OCI-LY1 (cell line): ENCODE measurements around the gene GPR6.

Source experiments
- H2AFZ ChIP-seq: fragments of 200-600 bp; sonication (generic), shearing (Covaris generic); 2 replicates; pipeline ENCODE4 v1.6.0; 2014; ENCODE audit warnings: antibody characterized with exemption, mild to moderate bottlenecking, low read length
- H3F3A ChIP-seq: fragments of 200-600 bp; sonication (generic), shearing (Covaris generic); 2 replicates; pipeline ENCODE4 v1.6.0; 2014; ENCODE audit warnings: mild to moderate bottlenecking, antibody characterized with exemption, low read length, moderate library complexity; ENCODE audit not compliant: insufficient read depth
- H3K27ac ChIP-seq: fragments of 200-600 bp; sonication (generic); 2 replicates; pipeline ENCODE4 v1.5.1; 2014; ENCODE audit warnings: low read length, mixed run types, mild to moderate bottlenecking, low read depth; ENCODE audit not compliant: poor library complexity, severe bottlenecking
- H3K27me3 ChIP-seq: fragments of 200-600 bp; sonication (generic); 2 replicates; pipeline ENCODE4 v1.6.0; 2014; ENCODE audit warnings: antibody characterized with exemption, mild to moderate bottlenecking, low read length, moderate library complexity; ENCODE audit not compliant: insufficient read depth
- H3K36me3 ChIP-seq: fragments of 200-600 bp; sonication (generic); 2 replicates; pipeline ENCODE4 v1.6.1; 2014; ENCODE audit warnings: mild to moderate bottlenecking, antibody characterized with exemption, low read length, moderate library complexity, mixed read lengths; ENCODE audit not compliant: insufficient read depth
- H3K4me1 ChIP-seq: fragments of 200-600 bp; sonication (generic); 2 replicates; pipeline ENCODE4 v1.5.1; 2014; ENCODE audit warnings: mild to moderate bottlenecking, low read length, moderate library complexity; ENCODE audit not compliant: insufficient read depth, severe bottlenecking
- H3K4me2 ChIP-seq: fragments of 200-600 bp; sonication (generic), shearing (Covaris generic); 2 replicates; pipeline ENCODE4 v1.6.1; 2014; ENCODE audit warnings: low read length
- H3K4me3 ChIP-seq: fragments of 200-600 bp; sonication (generic); 2 replicates; pipeline ENCODE4 v1.5.1; 2014; ENCODE audit warnings: low read length, low read depth, mild to moderate bottlenecking, mixed read lengths; ENCODE audit not compliant: poor library complexity, severe bottlenecking
- H3K79me2 ChIP-seq: fragments of 200-600 bp; shearing (Covaris generic); 2 replicates; pipeline ENCODE4 v1.6.1; 2016; ENCODE audit warnings: mixed run types, low read length, mixed read lengths; ENCODE audit not compliant: insufficient read depth
- H3K9ac ChIP-seq: fragments of 200-600 bp; sonication (generic), shearing (Covaris generic); 2 replicates; pipeline ENCODE4 v1.6.1; 2014; ENCODE audit warnings: mild to moderate bottlenecking, low read length, mixed read lengths
- H3K9me2 ChIP-seq: fragments of 200-600 bp; sonication (generic), shearing (Covaris generic); 2 replicates; pipeline ENCODE4 v1.6.1; 2014; ENCODE audit warnings: low read depth, mild to moderate bottlenecking, low read length, mixed read lengths
- H3K9me3 ChIP-seq: fragments of 200-600 bp; shearing (Covaris generic); 2 replicates; pipeline ENCODE4 v1.6.1; 2014; ENCODE audit warnings: low read length, mixed read lengths
- H4K20me1 ChIP-seq: fragments of 200-600 bp; sonication (generic), shearing (Covaris generic); 2 replicates; pipeline ENCODE4 v1.6.0; 2016; ENCODE audit warnings: mild to moderate bottlenecking, low read length; ENCODE audit not compliant: insufficient read depth
- EZH2 ChIP-seq: fragments of 200-600 bp; sonication (generic), shearing (Covaris generic); IDR thresholded peaks from 2 replicates; pipeline ENCODE4 v1.8.0; 2017; ENCODE audit warnings: borderline replicate concordance, mixed run types, mild to moderate bottlenecking, antibody characterized with exemption, low read length, moderate library complexity, mixed read lengths
- TF ChIP-seq, protein P1 (sequence below): fragments of 200-600 bp; sonication (generic), shearing (Covaris generic); IDR thresholded peaks from 2 replicates; pipeline ENCODE4 v1.5.1; 2017; ENCODE audit warnings: mild to moderate bottlenecking, antibody characterized with exemption, low read length, moderate library complexity, mixed read lengths

Gene GPR6

DNA sequence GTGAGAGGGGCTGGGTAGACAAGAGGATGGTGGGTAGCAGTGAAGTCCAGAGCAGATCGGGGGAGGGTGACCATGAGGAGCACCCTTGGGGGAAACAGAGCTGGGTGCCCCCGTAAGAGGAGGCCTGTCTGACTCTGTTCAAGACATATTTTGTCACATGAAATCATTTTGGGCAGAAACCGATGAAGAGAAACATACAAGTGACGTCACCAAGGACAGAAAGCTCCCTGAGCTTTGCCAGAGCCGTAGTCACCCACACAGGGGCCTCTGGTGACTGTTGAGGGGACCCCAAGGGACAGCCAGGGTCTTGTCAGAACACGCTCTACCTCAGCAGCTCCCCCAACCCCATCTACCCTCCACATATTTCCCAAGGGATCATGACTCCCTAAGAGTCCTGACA is 39.2 kb downstream of the GPR6 start:
- Histone ChIP-seq H3K4me3 (no peak overlapping the region), H2AFZ (no peak overlapping the region), H3K4me1 (no peaks in the 10 kb centered on the region), H3K27me3 (no peaks in the 10 kb centered on the region; the same call in 1 of the 2 replicates), H3K9me3 (no peaks in the 10 kb centered on the region), H3F3A (no peaks in the 10 kb centered on the region), H3K79me2 (no peaks in the 10 kb centered on the region), H4K20me1 (no peaks in the 10 kb centered on the region), H3K27ac (no peak overlapping the region), H3K9ac (no peak overlapping the region), H3K9me2 (no peaks in the 10 kb centered on the region), H3K36me3 (no peaks in the 10 kb centered on the region), H3K4me2 (no peak overlapping the region)
- no peak for TF ChIP-seq EZH2
- TF ChIP-seq, protein P1, sequence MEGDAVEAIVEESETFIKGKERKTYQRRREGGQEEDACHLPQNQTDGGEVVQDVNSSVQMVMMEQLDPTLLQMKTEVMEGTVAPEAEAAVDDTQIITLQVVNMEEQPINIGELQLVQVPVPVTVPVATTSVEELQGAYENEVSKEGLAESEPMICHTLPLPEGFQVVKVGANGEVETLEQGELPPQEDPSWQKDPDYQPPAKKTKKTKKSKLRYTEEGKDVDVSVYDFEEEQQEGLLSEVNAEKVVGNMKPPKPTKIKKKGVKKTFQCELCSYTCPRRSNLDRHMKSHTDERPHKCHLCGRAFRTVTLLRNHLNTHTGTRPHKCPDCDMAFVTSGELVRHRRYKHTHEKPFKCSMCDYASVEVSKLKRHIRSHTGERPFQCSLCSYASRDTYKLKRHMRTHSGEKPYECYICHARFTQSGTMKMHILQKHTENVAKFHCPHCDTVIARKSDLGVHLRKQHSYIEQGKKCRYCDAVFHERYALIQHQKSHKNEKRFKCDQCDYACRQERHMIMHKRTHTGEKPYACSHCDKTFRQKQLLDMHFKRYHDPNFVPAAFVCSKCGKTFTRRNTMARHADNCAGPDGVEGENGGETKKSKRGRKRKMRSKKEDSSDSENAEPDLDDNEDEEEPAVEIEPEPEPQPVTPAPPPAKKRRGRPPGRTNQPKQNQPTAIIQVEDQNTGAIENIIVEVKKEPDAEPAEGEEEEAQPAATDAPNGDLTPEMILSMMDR: no peak

DNA sequence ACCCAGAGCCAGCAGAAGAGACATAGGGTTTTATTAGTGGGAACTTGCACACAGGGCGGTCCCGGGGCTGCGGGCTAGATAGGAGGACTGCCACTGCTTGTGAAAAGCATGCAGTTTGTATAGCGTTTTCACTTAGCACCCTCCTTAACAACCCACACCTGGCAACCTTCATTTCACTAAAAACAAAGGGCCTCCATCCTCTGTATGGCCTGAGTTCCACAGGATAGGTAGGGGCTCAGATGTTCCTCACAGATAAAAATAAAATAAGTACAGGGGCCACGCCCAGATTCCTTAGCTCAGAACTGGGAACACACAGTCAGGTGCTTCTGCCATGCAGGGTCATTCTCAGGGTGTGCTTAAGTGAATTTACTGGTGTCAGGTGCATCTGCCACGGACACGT is 39.8 kb downstream of the GPR6 start:
- Histone ChIP-seq H3K27ac (no peak overlapping the region), H2AFZ (no peak overlapping the region), H3K4me2 (no peak overlapping the region), H3K79me2 (no peaks in the 10 kb centered on the region), H3K4me3 (no peak overlapping the region), H3K9ac (no peak overlapping the region), H3K27me3 (no peaks in the 10 kb centered on the region; the same call in 1 of the 2 replicates), H3F3A (no peaks in the 10 kb centered on the region), H3K4me1 (no peaks in the 10 kb centered on the region), H3K9me2 (no peaks in the 10 kb centered on the region), H3K36me3 (no peaks in the 10 kb centered on the region), H3K9me3 (no peaks in the 10 kb centered on the region), H4K20me1 (no peaks in the 10 kb centered on the region)
- TF ChIP-seq, protein P1: no peak
- no peak for TF ChIP-seq EZH2

DNA sequence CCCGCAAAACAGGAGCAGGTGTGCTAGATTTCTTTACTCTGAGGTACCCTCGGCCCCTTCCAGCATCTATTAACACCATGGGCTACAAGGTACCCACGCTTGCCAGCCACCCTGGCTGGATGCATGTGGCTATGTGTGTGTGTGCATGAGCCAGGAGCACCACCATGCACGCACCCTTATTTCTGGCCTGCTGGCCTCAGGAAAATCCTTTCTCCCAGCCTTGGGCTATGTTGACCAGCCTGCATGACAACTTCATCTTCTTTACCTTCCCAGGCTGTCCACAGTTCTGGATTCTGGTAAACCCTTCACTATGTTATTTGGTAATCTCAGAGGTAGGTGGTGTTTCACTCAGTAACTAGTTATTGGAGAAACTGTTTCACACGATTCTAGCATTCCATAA is 40.4 kb downstream of the GPR6 start:
- Histone ChIP-seq H3K27ac (no peak overlapping the region), H3K4me3 (no peak overlapping the region), H3K36me3 (no peaks in the 10 kb centered on the region), H3K9ac (no peak overlapping the region), H3K4me1 (no peaks in the 10 kb centered on the region), H3K4me2 (no peak overlapping the region), H3K27me3 (no peaks in the 10 kb centered on the region; the same call in 1 of the 2 replicates), H3K9me3 (no peaks in the 10 kb centered on the region), H4K20me1 (no peaks in the 10 kb centered on the region), H3K9me2 (no peaks in the 10 kb centered on the region), H2AFZ (no peak overlapping the region), H3F3A (no peaks in the 10 kb centered on the region), H3K79me2 (no peaks in the 10 kb centered on the region)
- TF ChIP-seq EZH2: no peak
- TF ChIP-seq, protein P1: no peak
